ENCODE measurements around the gene TEKTIP1. TPM values are rescaled to one million over a fixed set of nuclear protein-coding genes. Genes with fewer than 3 reads are reported as not detected.

The TEKTIP1 gene
- total RNA-seq, 1 experiment from 2014 or later, result 2.7 TPM

- Mint-ChIP-seq H3K27me3 (ENCODE audit: unreplicated experiment) (no peaks in the 10 kb centered on the region), H3K4me1 (ENCODE audit: low read depth, unreplicated experiment) (no peaks in the 10 kb centered on the region), H3K36me3 (ENCODE audit: insufficient read depth, unreplicated experiment) (peaks cover 45% of the 10 kb centered on the region), H3K4me3 (ENCODE audit: low read depth, unreplicated experiment) (peak overlapping the region; percentile 72), H3K9me3 (ENCODE audit: low read depth, unreplicated experiment) (no peaks in the 10 kb centered on the region), H3K27ac (ENCODE audit: unreplicated experiment) (peak overlapping the region; percentile 63)
- CTCF ChIA-PET, result interaction anchor here (1.0 kb wide), 1 partner anchor 28 kb away, joined by 3 read pairs; no protein-coding TSS in a partner anchor
- TSS peak; percentile 54 for BruUV-seq (replicated peaks)
- intact Hi-C loops (cut with micrococcal nuclease; ENCODE audit: unreplicated experiment), result no loop called here
- no peak for TF ChIP-seq CTCF (IDR thresholded peaks at IDR 0.05; ENCODE audit: unreplicated experiment)
- no peak for DNase-seq
These were observed 34.3 kb downstream of the TEKTIP1 start for GRCh38 chr19:3573162-3573857.

GRCh38 chr19:3573858-3574637 lies 35.1 kb downstream of the TEKTIP1 start:
- CTCF ChIA-PET, result interaction anchor here (0.7 to 1.0 kb wide), 2 partner anchors 29 to 100 kb away, joined by 3 to 4 read pairs; no protein-coding TSS in a partner anchor
- no peaks in the 10 kb centered on the region for H3K9me3 Mint-ChIP-seq (ENCODE audit: low read depth, unreplicated experiment)
- no peak for TF ChIP-seq CTCF (IDR thresholded peaks at IDR 0.05; ENCODE audit: unreplicated experiment)
- intact Hi-C loops (cut with micrococcal nuclease; ENCODE audit: unreplicated experiment), result no loop called here
- no peaks in the 10 kb centered on the region for H3K27me3 Mint-ChIP-seq (ENCODE audit: unreplicated experiment)
- H3K4me1 Mint-ChIP-seq (ENCODE audit: low read depth, unreplicated experiment), result no peaks in the 10 kb centered on the region
- H3K36me3 Mint-ChIP-seq (ENCODE audit: insufficient read depth, unreplicated experiment), result peaks cover 45% of the 10 kb centered on the region
- H3K4me3 Mint-ChIP-seq (ENCODE audit: low read depth, unreplicated experiment), result peak overlapping the region; percentile 72
- BruUV-seq (replicated peaks), result no TSS peak
- peak overlapping the region; percentile 63 for H3K27ac Mint-ChIP-seq (ENCODE audit: unreplicated experiment)
- DNase-seq, result peak; percentile 90

- DNase-seq, result peak; percentile 49
- no TSS peak for BruUV-seq (replicated peaks)
- H3K9me3 Mint-ChIP-seq (ENCODE audit: low read depth, unreplicated experiment), result no peaks in the 10 kb centered on the region
- H3K4me3 Mint-ChIP-seq (ENCODE audit: low read depth, unreplicated experiment), result no peak overlapping the region
- H3K27ac Mint-ChIP-seq (ENCODE audit: unreplicated experiment), result no peak overlapping the region
- intact Hi-C loops (cut with micrococcal nuclease; ENCODE audit: unreplicated experiment), result no loop called here
- H3K27me3 Mint-ChIP-seq (ENCODE audit: unreplicated experiment), result no peaks in the 10 kb centered on the region
- no peaks in the 10 kb centered on the region for H3K4me1 Mint-ChIP-seq (ENCODE audit: low read depth, unreplicated experiment)
- CTCF ChIA-PET, result interaction anchor here (0.5 kb wide), 1 partner anchor 30 kb away, joined by 6 read pairs; no protein-coding TSS in a partner anchor
- H3K36me3 Mint-ChIP-seq (ENCODE audit: insufficient read depth, unreplicated experiment), result peaks cover 45% of the 10 kb centered on the region
- TF ChIP-seq CTCF (IDR thresholded peaks at IDR 0.05; ENCODE audit: unreplicated experiment), result no peak
These were observed 36.3 kb downstream of the TEKTIP1 start for GRCh38 chr19:3575260-3575741.

GRCh38 chr19:3575949-3576673 lies 37.1 kb downstream of the TEKTIP1 start:
- intact Hi-C loops (cut with micrococcal nuclease; ENCODE audit: unreplicated experiment), result no loop called here

More at GRCh38 chr19:3575949-3576673, 37.1 kb downstream of the TEKTIP1 start:
- Mint-ChIP-seq H3K36me3 (ENCODE audit: insufficient read depth, unreplicated experiment) (peaks cover 45% of the 10 kb centered on the region), H3K4me3 (ENCODE audit: low read depth, unreplicated experiment) (no peak overlapping the region), H3K9me3 (ENCODE audit: low read depth, unreplicated experiment) (no peaks in the 10 kb centered on the region), H3K27ac (ENCODE audit: unreplicated experiment) (no peak overlapping the region), H3K27me3 (ENCODE audit: unreplicated experiment) (no peaks in the 10 kb centered on the region), H3K4me1 (ENCODE audit: low read depth, unreplicated experiment) (no peaks in the 10 kb centered on the region)
- DNase-seq, result no peak
- no TSS peak for BruUV-seq (replicated peaks)
- CTCF ChIA-PET, result interaction anchor here (0.5 kb wide), 2 partner anchors 31 to 941 kb away, joined by 4 to 6 read pairs; no protein-coding TSS in a partner anchor
- TF ChIP-seq CTCF (IDR thresholded peaks at IDR 0.05; ENCODE audit: unreplicated experiment), result no peak

Data from Calu3 (cell line).